GM21528 (cell line): Measurements from ENCODE around the gene FMO5.
A peak's percentile ranks its signal among the peaks of the same experiment; 100 is the strongest.

ENCODE experiments used
- ATAC-seq: cut with Tn5 transposase; IDR thresholded peaks from one replicate; pipeline ENCODE4 v1.9.1; 2021; ENCODE audit warnings: mild to moderate bottlenecking, moderate library complexity; ENCODE audit not compliant: unreplicated experiment, low FRiP score

The FMO5 gene, protein sequence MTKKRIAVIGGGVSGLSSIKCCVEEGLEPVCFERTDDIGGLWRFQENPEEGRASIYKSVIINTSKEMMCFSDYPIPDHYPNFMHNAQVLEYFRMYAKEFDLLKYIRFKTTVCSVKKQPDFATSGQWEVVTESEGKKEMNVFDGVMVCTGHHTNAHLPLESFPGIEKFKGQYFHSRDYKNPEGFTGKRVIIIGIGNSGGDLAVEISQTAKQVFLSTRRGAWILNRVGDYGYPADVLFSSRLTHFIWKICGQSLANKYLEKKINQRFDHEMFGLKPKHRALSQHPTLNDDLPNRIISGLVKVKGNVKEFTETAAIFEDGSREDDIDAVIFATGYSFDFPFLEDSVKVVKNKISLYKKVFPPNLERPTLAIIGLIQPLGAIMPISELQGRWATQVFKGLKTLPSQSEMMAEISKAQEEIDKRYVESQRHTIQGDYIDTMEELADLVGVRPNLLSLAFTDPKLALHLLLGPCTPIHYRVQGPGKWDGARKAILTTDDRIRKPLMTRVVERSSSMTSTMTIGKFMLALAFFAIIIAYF

DNA sequence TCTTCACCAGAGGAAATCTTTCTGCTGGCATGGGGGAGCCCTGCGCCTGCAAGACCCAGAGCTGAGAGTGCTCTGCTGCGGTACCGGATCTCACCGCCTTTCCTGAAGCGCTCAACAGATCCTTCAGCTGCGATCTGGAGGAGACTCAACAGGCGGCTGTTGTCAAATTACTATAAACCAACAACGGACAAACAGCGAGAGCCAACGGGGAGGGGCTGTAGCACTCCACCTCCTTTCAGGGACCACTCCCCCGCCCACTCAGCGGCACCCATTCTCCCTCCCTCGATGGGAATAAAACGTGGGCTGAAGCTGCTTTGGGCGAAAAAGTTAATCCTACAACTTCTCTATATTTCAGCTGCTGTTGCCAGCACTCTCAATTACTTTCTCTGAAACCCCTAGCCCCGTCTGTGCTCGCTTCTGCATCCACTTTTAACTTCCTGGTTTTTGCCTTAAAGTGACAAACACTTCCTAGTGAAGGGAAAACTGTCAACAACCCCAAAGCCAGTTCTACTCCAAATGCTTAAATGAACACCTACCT is at the start of gene FMO5:
FMO5 (minus strand) TSS at position 147 of the 538 bp plus-strand sequence. CDS start 310 bp downstream, outside the sequence.
- peak; percentile 73 for ATAC-seq

DNA sequence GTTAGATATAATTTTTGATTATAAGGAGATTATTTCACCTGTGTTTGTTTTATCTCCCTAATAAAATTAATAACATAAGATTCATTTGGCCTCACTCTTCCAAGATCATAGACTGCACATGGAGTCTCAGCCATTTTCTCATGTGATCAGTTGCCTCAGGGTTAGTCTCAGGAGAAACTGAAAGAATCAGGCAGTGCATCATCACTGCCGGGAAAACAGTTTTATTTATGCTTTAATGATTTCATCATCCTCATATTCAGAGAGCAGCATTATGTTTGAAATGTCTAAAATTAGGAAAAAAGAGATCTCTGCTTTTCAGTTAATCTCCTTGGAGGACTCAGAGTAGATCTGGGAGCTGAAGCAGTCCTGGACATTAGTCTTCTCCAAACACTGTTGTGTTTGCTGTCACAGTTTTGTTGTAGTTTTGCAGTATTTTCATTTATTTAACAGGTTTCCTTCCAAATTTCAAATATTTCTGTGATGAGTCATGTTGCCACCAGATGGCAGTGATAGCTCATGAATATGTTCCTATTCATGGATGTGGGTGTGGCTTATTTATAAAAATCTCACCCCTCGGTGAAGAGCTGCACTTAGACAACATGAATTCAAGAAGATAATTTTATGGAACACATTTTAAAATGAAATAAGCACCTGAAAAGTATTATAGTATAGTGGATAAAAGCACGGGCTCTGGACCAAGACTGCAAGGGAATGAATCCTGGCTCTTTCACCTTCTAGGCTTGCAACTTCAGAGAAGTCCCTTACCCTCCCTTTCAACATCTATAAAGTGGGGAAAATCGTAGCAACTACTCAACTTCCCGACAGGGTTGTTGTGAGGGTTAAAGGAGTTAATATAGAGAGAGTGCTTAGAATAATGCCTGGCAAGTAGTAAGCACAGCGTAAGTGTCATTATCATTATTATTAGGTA is 48.5 kb upstream of the FMO5 start:
- ATAC-seq, result peak; percentile 58

DNA sequence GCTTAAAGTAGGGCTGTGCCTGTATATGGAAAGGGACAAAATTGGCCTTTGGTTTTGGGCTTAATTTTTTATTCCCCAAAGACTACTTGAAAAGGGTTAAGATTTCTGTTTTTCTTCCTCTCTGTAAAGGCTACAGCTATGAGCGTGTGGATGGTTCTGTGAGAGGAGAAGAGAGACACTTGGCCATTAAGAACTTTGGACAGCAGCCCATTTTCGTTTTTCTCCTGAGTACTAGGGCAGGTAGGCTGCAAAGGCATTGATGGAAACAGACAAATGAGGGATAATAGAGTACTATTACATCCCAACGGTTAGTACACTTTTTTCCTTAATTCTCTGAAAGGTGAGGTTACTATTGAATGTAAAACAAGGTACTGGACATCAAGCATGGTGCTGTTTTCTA is 46.9 kb upstream of the FMO5 start:
- no peak for ATAC-seq

DNA sequence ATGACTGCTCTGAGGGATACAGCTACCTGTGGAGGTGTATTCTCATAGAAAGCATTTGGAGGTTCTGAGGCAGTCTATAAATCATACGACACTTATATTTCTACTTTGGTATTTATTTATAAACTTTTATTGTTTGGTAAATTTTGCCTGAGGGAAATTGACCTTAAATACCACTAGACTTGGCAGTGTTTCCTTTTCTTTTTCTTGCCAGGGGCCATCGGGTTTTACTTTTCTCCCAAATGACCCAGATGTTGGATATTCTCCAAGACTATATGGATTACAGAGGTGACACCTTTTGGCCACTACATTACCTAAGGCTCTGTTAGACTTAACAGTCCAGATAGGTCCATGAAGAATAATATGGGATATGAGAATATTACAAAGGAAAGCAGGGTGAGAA is 45.6 kb upstream of the FMO5 start:
- ATAC-seq, result no peak

DNA sequence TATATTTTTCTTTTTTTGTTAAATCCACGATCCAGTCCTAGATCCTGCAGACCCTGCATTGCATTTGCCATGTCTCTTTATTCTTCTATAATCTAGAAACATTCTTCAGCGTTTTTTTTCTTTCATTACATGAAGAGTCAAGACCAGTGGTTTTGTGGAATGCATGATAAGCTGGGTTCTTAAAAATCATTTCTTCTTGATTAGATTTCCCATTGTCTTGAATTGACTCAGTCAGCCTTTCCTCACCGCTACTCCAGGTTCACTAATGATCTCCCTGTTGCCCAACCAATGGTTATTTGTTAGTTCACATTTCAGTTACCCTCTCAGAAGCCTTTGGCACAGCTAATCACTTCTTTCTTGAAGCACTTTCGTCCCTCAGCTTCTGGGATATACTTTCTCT is 42.6 kb upstream of the FMO5 start:
- ATAC-seq, result no peak

DNA sequence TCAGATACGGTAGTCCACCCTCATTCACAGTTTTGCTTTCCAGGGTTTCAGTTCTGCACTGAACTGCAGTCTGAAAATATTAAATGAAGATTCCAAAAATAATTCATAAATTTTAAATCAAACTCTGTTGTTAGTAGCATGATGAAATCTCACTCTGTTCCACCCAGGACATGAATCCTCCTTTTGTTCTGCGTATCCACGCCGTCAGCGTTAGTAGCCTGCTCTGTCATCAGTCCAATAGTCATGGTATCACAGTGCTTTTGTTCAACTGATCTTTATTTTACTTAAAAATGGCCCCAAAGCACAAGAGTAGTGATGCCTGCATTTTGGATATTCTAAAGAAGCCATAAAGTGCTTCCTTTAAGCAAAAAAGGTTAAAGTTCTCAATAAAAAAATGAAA is 41.2 kb upstream of the FMO5 start:
- ATAC-seq, result no peak

DNA sequence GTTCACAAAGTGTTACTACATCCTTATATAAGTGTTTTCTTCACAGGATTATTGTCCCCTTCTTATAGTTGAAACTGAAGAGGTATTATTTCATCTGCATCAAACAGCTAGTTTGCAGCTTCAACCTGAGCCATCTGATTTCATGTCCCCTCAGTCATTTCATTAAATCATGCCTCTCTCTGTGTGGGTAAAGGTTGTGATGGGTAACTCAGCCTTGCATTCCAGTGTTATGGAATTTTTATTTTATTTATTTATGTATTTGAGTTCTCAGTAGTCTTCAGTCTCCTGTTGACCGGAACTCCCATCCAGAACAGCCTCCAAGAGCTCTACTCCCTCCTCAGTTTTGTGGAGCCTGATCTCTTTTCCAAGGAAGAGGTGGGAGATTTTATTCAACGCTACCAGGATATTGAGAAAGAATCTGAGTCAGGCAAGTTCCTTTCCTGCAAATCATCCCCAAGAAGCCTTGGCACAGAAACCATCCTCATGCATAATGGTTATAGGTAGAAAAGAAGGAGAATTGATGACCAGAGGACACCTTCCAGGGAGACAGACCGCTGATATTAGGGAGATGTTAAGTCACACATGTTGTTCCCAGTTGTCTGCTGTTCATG is 39.1 kb upstream of the FMO5 start:
- no peak for ATAC-seq

DNA sequence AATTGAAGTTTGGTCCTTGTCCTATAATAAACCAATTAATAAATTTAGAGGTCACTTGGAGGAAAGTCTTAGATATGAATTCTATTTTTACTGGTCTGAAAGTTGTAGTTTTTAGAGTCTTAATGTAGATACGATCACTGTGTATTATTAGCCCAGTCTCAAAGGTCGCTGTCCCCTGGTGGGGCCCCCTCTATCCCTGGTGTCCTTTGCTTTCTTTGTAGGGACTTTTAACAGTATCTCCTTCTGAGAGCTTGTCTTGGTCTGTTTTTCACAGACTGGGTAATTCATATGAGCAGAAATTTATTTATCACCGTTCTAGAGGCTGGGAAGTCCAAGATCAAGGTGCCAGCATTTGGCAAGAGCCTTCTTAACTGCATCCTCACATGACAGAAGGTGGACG is 35.8 kb upstream of the FMO5 start:
- ATAC-seq, result no peak

DNA sequence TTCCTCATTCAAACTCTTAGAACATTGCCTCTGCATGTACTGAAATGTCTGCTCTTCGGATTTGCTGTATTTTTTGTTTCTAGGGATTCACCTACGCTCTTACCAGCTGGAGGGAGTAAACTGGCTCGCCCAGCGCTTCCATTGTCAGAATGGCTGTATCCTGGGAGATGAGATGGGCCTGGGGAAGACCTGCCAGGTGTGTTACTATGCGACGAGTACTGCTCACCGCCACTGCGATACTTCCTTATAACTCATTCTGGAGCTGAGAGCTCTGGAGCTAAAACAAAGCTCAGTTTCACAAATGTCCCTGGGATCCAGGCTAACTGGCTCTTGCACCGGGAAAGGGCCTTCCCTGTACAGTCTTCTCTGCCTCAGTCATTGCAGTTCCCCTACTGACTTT is 27.4 kb upstream of the FMO5 start:
- no peak for ATAC-seq

DNA sequence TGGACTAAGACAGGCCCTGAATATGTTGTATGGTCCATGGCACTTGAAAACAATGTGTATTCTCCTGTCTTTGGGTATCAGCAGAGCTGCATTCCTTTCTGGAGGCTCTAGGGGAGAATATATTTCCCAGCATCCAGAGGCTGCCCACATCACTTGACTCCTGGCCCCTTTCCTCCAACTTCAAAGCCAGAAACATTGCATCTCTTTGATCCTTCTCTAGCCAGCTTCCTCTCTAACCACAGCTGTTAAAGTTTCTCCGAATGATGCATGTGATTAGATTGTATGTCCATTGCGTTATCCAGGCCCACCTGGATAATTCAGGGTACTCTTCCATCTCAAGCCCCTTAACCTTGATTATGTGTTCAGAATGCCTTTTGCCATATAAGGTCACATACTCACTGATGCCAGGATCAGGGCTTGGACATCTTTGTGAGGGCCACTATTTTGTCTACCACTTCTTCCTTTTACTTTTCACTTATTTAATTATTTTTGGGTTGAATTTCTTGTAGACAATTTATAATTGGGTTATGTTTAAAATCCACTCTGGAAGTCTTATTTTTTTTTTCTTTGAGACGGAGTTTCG is 22.6 kb upstream of the FMO5 start:
- no peak for ATAC-seq

DNA sequence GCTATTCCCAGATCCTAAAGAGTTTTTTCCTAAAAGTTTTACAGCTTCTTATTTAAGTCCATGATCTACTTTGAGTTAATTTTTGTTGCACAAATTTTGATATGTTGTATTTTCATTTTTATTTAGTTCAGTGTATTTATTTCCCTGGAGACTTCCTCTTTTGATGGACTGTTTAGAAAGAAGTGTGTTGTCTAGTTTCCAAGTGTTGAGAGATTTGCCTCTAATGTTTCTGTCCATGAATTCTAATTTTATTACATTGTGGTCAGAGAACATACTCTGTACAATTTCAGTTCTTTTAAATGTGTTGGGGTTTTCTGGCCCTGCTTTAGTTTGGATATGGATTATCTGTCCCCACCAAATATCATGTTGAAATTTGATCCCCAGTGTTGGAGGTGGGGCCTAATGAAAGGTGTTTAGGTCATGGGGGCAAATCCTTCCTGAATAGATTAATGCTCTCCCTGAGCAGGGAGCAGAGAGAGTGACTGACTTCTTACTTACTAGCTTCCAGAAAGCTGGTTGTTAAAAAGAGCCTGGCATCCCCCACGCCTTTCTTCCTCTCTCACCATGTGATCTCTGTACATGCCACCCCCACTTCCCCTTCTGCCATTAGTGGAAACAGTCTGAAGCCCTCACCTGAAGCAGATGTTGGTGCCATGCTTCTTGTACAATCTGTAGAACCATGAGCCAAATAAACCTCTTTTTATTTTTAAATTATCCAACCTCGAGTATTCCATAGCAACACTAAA is 21.9 kb upstream of the FMO5 start:
- ATAC-seq, result no peak

DNA sequence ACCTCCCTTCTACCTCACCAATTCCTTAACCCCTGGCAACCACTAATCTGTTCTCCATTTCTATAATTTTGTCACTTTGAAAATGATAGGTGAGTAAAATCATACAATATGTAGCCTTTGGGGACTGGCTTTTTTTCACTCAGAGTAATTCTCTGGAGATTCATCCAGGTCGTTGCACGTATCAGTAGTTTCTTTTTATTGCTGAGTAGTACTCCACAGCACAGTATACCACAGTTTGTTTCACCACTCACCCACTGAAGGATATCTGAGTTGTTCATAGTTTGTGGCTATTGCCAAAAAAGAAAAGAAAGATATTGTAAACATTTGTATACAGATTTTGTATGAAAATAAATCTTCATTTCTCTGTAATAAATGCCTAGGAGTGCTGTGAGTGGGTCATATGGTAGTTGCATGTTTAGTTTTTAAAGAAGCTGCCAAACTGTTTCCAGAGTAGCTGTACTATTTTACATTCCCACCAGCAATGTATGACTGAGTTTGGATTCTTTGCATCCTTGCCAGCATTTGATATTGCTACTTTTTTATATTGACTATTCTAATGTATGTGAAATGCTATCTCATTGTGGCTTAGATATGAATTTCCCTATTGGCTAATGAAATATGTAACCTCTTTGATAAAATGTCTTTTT is 21.0 kb upstream of the FMO5 start:
- ATAC-seq, result no peak

DNA sequence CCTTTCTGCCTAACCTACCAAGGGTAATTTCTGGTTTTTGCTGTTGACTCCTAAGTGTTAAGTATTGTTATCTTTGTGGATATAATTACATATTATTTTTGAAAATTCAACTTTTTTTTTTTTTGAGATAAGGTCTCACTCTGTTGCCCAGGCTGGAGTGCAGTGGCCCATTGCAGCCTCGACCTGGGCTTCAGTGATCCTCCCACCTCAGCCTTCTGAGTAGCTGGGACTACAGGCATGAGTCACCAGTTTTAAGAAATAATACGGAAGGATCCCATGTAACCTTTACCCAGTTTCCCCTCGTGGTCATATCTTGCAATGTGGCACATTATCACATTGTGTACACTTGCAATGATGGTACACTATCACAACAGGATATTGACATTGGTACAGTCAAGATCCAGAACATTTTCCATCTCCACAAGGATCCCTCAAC is 20.5 kb upstream of the FMO5 start:
- no peak for ATAC-seq

DNA sequence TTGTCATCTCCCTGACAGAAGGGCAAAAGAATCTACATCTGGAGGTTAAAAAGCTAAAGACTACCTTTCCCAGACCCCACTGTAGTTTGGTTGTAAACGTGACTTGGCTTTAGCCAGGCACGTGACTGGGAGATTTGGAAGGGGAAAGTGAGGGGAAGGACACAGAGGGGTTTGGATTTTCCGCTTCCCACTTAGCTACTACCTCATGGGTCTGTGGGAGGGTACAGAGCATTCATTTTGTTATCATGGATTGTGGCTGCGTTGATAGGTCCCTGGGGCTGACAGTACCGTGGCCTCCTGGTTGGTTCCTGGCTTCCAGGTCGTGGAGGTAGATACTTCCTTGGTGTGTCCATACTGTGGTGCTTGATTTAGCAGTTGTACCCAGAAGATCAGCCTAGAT is 20.0 kb upstream of the FMO5 start:
- ATAC-seq, result no peak

DNA sequence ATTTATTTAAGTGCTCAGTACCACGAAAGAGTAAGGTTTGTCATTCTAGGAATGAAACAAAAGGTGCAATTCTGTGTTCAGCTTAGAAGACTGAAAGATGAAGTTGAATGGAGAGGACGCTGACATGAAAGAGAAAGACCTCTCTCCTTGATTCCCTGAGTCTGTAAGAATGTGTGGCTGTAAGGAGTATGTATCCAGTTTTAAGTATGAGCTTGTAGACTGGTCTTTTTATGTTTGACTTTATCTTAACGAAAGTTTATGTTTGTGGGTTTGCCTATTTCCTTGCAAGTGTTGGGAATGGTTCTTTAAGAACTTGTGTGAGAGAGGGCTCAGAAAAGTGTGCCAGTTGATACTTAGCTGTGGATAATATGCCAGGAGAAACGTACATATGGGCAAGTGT is 18.7 kb upstream of the FMO5 start:
- ATAC-seq, result no peak

DNA sequence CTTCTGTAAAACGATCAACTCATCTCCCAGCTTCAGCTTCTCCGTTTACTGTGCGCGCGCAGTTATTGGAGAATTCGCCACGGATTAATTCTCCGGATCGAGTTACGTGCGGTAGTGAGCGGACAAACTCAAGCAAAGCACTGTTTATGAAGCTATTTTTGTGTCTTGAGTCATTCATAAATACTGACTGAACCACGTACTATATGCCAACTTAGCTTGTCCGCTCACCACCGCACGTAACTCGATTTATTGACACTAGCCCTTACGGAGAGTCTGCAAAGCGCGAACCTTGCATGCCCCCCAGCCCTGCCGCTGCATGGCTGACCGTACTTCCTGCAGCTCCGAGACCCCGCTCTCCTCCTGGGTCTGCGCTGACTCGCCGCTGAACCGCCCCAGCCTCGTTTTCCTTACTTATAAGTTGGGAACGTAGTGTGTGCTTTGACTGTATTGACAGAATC is 18.1 kb upstream of the FMO5 start:
- ATAC-seq, result peak; percentile 26

DNA sequence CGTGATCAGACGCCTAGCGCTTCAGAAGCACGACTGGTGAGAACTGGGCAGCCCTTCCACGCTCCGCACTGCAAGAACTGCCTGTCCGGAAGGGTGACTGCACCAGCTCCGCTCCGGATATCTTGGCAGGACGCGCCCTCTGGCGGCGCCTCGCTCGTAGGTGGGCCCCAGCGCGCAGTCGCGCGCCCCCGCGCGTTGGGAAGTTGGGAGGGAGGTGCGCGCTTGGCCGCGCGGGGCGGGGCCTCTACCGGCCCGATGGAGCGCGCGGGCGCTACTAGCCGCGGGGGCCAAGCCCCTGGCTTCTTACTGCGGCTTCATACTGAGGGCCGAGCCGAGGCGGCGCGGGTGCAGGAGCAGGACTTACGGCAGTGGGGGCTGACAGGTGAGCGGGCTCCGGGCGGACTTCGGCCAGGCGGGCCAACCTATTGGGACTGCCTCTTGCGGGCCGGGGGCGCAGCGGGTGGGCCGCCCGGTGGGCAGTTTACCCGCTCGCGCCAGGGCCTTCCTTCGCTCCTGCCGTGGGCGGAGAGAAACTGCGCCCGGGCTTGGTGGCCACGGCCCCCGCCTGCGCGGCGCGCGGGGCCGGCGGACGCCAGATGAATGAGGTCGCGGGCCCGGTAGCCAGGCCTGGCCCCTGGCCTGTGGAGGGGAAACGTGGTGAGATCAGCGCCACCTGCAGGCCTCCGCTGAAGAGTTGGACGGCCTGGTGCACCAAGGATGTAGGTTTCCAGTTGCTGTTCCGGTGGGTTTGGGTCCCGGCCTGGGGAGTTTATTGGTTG is 17.5 kb upstream of the FMO5 start, which contains the start of gene CHD1L:
CHD1L (plus strand) TSS at position 236 of the 779 bp plus-strand sequence; CDS start at position 256, 20 bp downstream.
- ATAC-seq, result peak; percentile 89

DNA sequence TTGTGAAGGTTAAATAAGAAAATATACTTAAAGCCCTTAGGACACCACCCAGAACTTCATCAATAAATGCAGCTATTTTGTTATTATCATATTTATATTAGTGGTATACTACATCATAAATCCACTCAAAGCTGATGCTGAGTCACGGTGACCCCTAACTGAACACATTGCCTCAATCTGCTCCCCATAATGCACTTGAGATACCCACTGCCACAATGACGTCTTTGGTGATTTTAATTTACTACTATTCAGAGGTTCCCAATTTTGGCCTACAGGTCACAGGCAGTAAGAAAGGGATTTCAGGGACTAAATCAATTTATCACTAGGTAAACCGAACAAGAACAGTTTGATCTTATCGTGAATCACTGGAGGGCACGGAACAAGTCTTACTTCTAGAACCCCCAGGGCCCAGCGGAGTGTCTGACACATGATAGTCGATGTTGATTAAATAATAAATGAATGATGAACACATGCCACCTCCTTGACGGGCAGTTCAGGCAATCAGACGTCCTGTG is 16.9 kb upstream of the FMO5 start:
- no peak for ATAC-seq
